H1 (cell line): ENCODE data around the gene HNF4A. TPM values are rescaled to one million over a fixed set of nuclear protein-coding genes. Genes with fewer than 3 reads are reported as not detected.

Experiments used
- CTCF ChIA-PET: fragments of 300-600 bp; sonication (Branson Sonifier 250); formaldehyde crosslinking; loops from one replicate; lab custom pipeline; 2021; ENCODE audit not compliant: partially characterized antibody; lab: Charles Lee
- POLR2A ChIA-PET: fragments of 300-600 bp; sonication (Branson Sonifier 250); formaldehyde crosslinking; loops from one replicate; lab custom pipeline; 2021; ENCODE audit warnings: inconsistent platforms; ENCODE audit not compliant: partially characterized antibody; lab: Charles Lee
- DNase-seq, 2 experiments: peaks; one replicate each; pipeline versions ENCODE4 v3.0.0 to v3.0.0-alpha.2; 2010 to 2022; ENCODE audit warnings: low spot score in 2 of 2, low read depth in 1 of 2, mixed read lengths in 1 of 2
- FAIRE-seq: peaks from 2 replicates; lab custom pipeline; 2011; peaks lifted over from hg19 to GRCh38; lab: Jason Lieb, UNC
- H2AFZ ChIP-seq: 2 replicates; pipeline ENCODE4 v1.8.1; 2012; ENCODE audit warnings: low read length, inconsistent platforms
- H2AK5ac ChIP-seq: 2 replicates; pipeline ENCODE4 v1.6.1; 2013; ENCODE audit warnings: low read depth, low read length
- H2BK120ac ChIP-seq: replicated peaks from 2 replicates; pipeline ENCODE3; 2013; ENCODE audit warnings: low read depth, low read length, inconsistent platforms
- H2BK12ac ChIP-seq: 2 replicates; pipeline ENCODE4 v1.6.1; 2013; ENCODE audit warnings: low read depth, low read length
- H2BK15ac ChIP-seq: 2 replicates; pipeline ENCODE4 v1.6.1; 2013; ENCODE audit warnings: low read length
- H2BK20ac ChIP-seq: 2 replicates; pipeline ENCODE4 v1.6.1; 2013; ENCODE audit warnings: low read length
- H2BK5ac ChIP-seq: 2 replicates; pipeline ENCODE4 v1.6.1; 2013; ENCODE audit warnings: low read depth, low read length
- H3K14ac ChIP-seq: 2 replicates; pipeline ENCODE4 v1.6.1; 2013; ENCODE audit warnings: inconsistent platforms; ENCODE audit not compliant: insufficient read length
- H3K18ac ChIP-seq: 2 replicates; pipeline ENCODE4 v1.6.1; 2013; ENCODE audit warnings: low read length; ENCODE audit errors: extremely low read depth
- H3K23ac ChIP-seq: 2 replicates; pipeline ENCODE4 v1.6.1; 2013; ENCODE audit warnings: inconsistent platforms; ENCODE audit not compliant: insufficient read length
- H3K23me2 ChIP-seq: 2 replicates; pipeline ENCODE4 v1.6.1; 2013; ENCODE audit warnings: low read depth, low read length
- H3K27ac ChIP-seq: 2 replicates; pipeline ENCODE4 v1.6.1; 2011; ENCODE audit warnings: low read depth, low read length, inconsistent platforms
- H3K27me3 ChIP-seq, 4 experiments: replicated peaks in 1 of 4; 1 replicate in 1 of 4; 2 replicates in 3 of 4; pipeline versions ENCODE4 v1.6.1 to v1.8.1; 2011 to 2013; ENCODE audit warnings: low read length in 3 of 4, mild to moderate bottlenecking in 3 of 4, inconsistent platforms in 2 of 4, mixed read lengths in 2 of 4, moderate library complexity in 1 of 4; ENCODE audit not compliant: control insufficient read depth in 3 of 4, insufficient read depth in 3 of 4; ENCODE audit errors: extremely low read depth in 1 of 4
- H3K36me3 ChIP-seq, 4 experiments: 2 replicates each; pipeline versions ENCODE4 v1.6.1 to v1.8.1; 2011 to 2013; ENCODE audit warnings: mild to moderate bottlenecking in 4 of 4, low read length in 3 of 4, moderate library complexity in 2 of 4, control low read depth in 1 of 4, inconsistent platforms in 1 of 4; ENCODE audit not compliant: insufficient read depth in 4 of 4, control insufficient read depth in 2 of 4
- H3K4ac ChIP-seq: replicated peaks from 2 replicates; pipeline ENCODE3; 2013; ENCODE audit warnings: low read length, low read depth, mixed read lengths, inconsistent platforms; ENCODE audit not compliant: insufficient read length
- H3K4me1 ChIP-seq, 4 experiments: replicated peaks in 1 of 4; 1 replicate in 1 of 4; 2 replicates in 3 of 4; pipeline versions ENCODE4 v1.6.1 to v1.8.1; 2011 to 2013; ENCODE audit warnings: low read length in 3 of 4, inconsistent platforms in 2 of 4, mixed read lengths in 1 of 4; ENCODE audit not compliant: insufficient read depth in 4 of 4, control insufficient read depth in 3 of 4
- H3K4me2 ChIP-seq, 2 experiments: 2 replicates each; pipeline versions ENCODE4 v1.6.1 to v1.8.1; 2011 to 2013; ENCODE audit warnings: low read depth in 2 of 2, low read length in 2 of 2, control low read depth in 1 of 2, inconsistent platforms in 1 of 2, mild to moderate bottlenecking in 1 of 2; ENCODE audit not compliant: insufficient read depth in 1 of 2
- H3K4me3 ChIP-seq, 4 experiments: fragments of 200-600, 300-600 bp in 1 of 4; sonication (generic), shearing (Covaris generic), sonication (Bioruptor Twin) in 1 of 4; 2 replicates each; pipeline versions ENCODE4 v1.5.1 to v1.8.1; 2011 to 2016; ENCODE audit warnings: low read length in 4 of 4, low read depth in 3 of 4, control low read depth in 2 of 4, inconsistent platforms in 2 of 4, mild to moderate bottlenecking in 2 of 4, mixed read lengths in 1 of 4, moderate library complexity in 1 of 4; ENCODE audit not compliant: insufficient read depth in 2 of 4; ENCODE audit errors: extremely low read depth in 1 of 4
- H3K56ac ChIP-seq: replicated peaks from 2 replicates; pipeline ENCODE3; 2013; ENCODE audit warnings: low read depth, mild to moderate bottlenecking, mixed read lengths, low read length, inconsistent platforms; ENCODE audit not compliant: insufficient read length
- H3K79me1 ChIP-seq: 2 replicates; pipeline ENCODE4 v1.6.1; 2013; ENCODE audit warnings: low read depth, low read length, control low read depth
- H3K79me2 ChIP-seq, 2 experiments: 2 replicates each; pipeline versions ENCODE4 v1.6.1 to v1.8.1; 2012 to 2013; ENCODE audit warnings: low read length in 2 of 2, mild to moderate bottlenecking in 2 of 2, inconsistent platforms in 1 of 2; ENCODE audit not compliant: insufficient read depth in 2 of 2, control insufficient read depth in 1 of 2
- H3K9ac ChIP-seq, 4 experiments: replicated peaks in 1 of 4; 1 replicate in 1 of 4; 2 replicates in 3 of 4; pipeline versions ENCODE4 v1.6.1 to v1.8.1; 2011 to 2013; ENCODE audit warnings: low read depth in 3 of 4, low read length in 3 of 4, control low read depth in 2 of 4, mild to moderate bottlenecking in 2 of 4, moderate library complexity in 2 of 4, inconsistent platforms in 1 of 4; ENCODE audit errors: extremely low read depth in 1 of 4
- H3K9me3 ChIP-seq, 2 experiments: 2 replicates each; pipeline versions ENCODE4 v1.6.1 to v1.8.1; 2012 to 2013; ENCODE audit warnings: mild to moderate bottlenecking in 2 of 2, moderate library complexity in 2 of 2, control low read depth in 1 of 2, inconsistent platforms in 1 of 2, low read depth in 1 of 2, low read length in 1 of 2, mixed read lengths in 1 of 2; ENCODE audit not compliant: insufficient read depth in 2 of 2
- H4K20me1 ChIP-seq, 2 experiments: replicated peaks in 1 of 2; 2 replicates each; pipeline versions ENCODE3 to v1.8.1; 2011 to 2013; ENCODE audit warnings: inconsistent platforms in 2 of 2, low read length in 2 of 2, mild to moderate bottlenecking in 1 of 2; ENCODE audit not compliant: insufficient read depth in 2 of 2, control insufficient read depth in 1 of 2
- H4K5ac ChIP-seq: 2 replicates; pipeline ENCODE4 v1.6.1; 2013; ENCODE audit warnings: low read length, low read depth, mixed read lengths, inconsistent platforms; ENCODE audit not compliant: insufficient read length
- H4K8ac ChIP-seq: 2 replicates; pipeline ENCODE4 v1.8.0; 2013; ENCODE audit warnings: mild to moderate bottlenecking, moderate library complexity, low read length, inconsistent platforms; ENCODE audit not compliant: insufficient read depth; ENCODE audit errors: extremely low read depth
- H4K91ac ChIP-seq: replicated peaks from 2 replicates; pipeline ENCODE3; 2013; ENCODE audit warnings: low read length, mixed read lengths, inconsistent platforms; ENCODE audit not compliant: insufficient read length
- CHD1 ChIP-seq: IDR thresholded peaks from 2 replicates; pipeline ENCODE4 v1.6.1; 2012; ENCODE audit warnings: low read depth, low read length, improper control_type of control experiment
- POU5F1 ChIP-seq: IDR thresholded peaks from 2 replicates; pipeline ENCODE4 v1.6.1; 2011; ENCODE audit warnings: low read depth, mild to moderate bottlenecking, low read length, moderate library complexity
- SIX5 ChIP-seq: IDR thresholded peaks from 2 replicates; pipeline ENCODE4 v1.6.1; 2011; ENCODE audit warnings: mild to moderate bottlenecking, low read depth, low read length
- WGBS, 2 experiments: shearing (Covaris generic) in 1 of 2; methylation state at CpG; one replicate each; pipeline versions ENCODE4 v1.1.6 to v1.1.7; 2013 to 2015; ENCODE audit warnings: low lambda C conversion rate in 2 of 2, mixed read lengths in 2 of 2, inconsistent platforms in 1 of 2, low coverage in 1 of 2, missing lambda C conversion rate in 1 of 2; ENCODE audit not compliant: insufficient replicate concordance in 2 of 2, insufficient coverage in 1 of 2, insufficient read length in 1 of 2; ENCODE audit errors: extremely low coverage in 1 of 2, missing lambda C conversion rate in 1 of 2; 5-methylcytosine and 5-hydroxymethylcytosine counted together
- polyA plus RNA-seq, 7 experiments: library from polyadenylated mRNA; depleted of rRNA in 3 of 7; stranded (reverse) in 5 of 7; unstranded in 2 of 7; fragments of >200 nt in 5 of 7; fragments of 200-250 nt in 2 of 7; gene quantifications; 1 replicate in 5 of 7; 2 replicates in 1 of 7; 4 replicates in 1 of 7; pipeline versions ENCODE4 v1.2.1 to v1.2.3, GENCODE V29; 2011 to 2013; ENCODE audit warnings: missing spikeins in 2 of 7, mixed read lengths in 2 of 7
- total RNA-seq: library from RNA; stranded (reverse); fragmentation: NEBNext Ultra II Directional; extraction: Animal tissue kit (Norgen Biotek cat#: 25700); gene quantifications from 2 replicates; pipeline ENCODE4 v1.2.1, GENCODE V29; 2021

HNF4A gene
- total and polyA plus RNA-seq, 2 of the 8 experiments (the other 6 are each of a cell fraction or from before 2014, with no cell fraction given), result 0.03 TPM; not detected in 1

GRCh38 chr20:44334306-44334705 is 21.2 kb upstream of the HNF4A start:
- H3K23me2 ChIP-seq, result no peaks in the 10 kb centered on the region
- H3K9me3 ChIP-seq, result no peaks in the 10 kb centered on the region
- no peaks in the 10 kb centered on the region for H3K79me1 ChIP-seq
- no peak overlapping the region for H3K4me3 ChIP-seq
- H3K23ac ChIP-seq, result no peak overlapping the region
- no peak overlapping the region for H3K56ac ChIP-seq
- H4K8ac ChIP-seq, result no peak overlapping the region; the same call in 1 of the 2 replicates
- no peak overlapping the region for H3K4me2 ChIP-seq
- FAIRE-seq (no peak), DNase-seq (no peak)
- H2BK5ac ChIP-seq, result no peak overlapping the region
- no peak overlapping the region for H3K4ac ChIP-seq
- ChIA-PET POLR2A (no interaction called here), CTCF (interaction anchor here (1.0 kb wide), 1 partner anchor 14 kb away, joined by 3 read pairs; no protein-coding TSS in a partner anchor)
- no peak overlapping the region; the same call in 1 of the 2 replicates for H2BK12ac ChIP-seq
- 81% methylated on average over 8 of the region's 8 CpGs; no CpG with 5 or more reads in 1 of the 2 experiments for WGBS, 2 experiments
- H4K91ac ChIP-seq, result no peak overlapping the region
- no peak overlapping the region for H4K5ac ChIP-seq
- no peaks in the 10 kb centered on the region for H4K20me1 ChIP-seq
- H2BK20ac ChIP-seq, result no peak overlapping the region
- H3K79me2 ChIP-seq, result no peaks in the 10 kb centered on the region
- H2BK15ac ChIP-seq, result no peak overlapping the region
- H2AK5ac ChIP-seq, result no peak overlapping the region
- no peak overlapping the region for H2AFZ ChIP-seq
- H3K36me3 ChIP-seq, result no peaks in the 10 kb centered on the region
- no peak overlapping the region for H3K18ac ChIP-seq
- H3K27ac ChIP-seq, result no peak overlapping the region
- H2BK120ac ChIP-seq, result no peak overlapping the region
- H3K9ac ChIP-seq, result no peak overlapping the region
- H3K14ac ChIP-seq, result no peak overlapping the region
- 0 out of 7 replicates have a peak, but pooled peaks cover 0 to 2% (median 0%) of the 10 kb centered on the region in 4 experiments for H3K27me3 ChIP-seq
- H3K4me1 ChIP-seq, result peaks cover 4 to 12% (median 5%) of the 10 kb centered on the region in 4 experiments
- TF ChIP-seq POU5F1 (no peak), CHD1 (no peak), SIX5 (no peak)
